ENCODE data around the gene MADD. TPM values are rescaled to one million over a fixed set of nuclear protein-coding genes. Genes with fewer than 3 reads are reported as not detected.

MADD gene
- total and polyA plus RNA-seq, 10 of the 15 experiments (the other 5 are each of a cell fraction or from before 2014, with no cell fraction given): 0.47 to 35.4 (median 17.6) TPM

GRCh38 chr11:47278058-47278457 lies 8.1 kb downstream of the MADD start:
- in situ Hi-C loops (cut with MboI) (no loop called here), intact Hi-C loops (cut with micrococcal nuclease; ENCODE audit: unreplicated experiment) (no loop called here)
- TF ChIP-seq FOXM1 (IDR thresholded peaks at IDR 0.05; ENCODE audit: low read depth, low read length) (no peak), CBFB (IDR thresholded peaks at IDR 0.05; ENCODE audit: low read depth) (no peak), RELA (IDR thresholded peaks at IDR 0.05; ENCODE audit: borderline replicate concordance, partially characterized antibody) (no peak), RB1 (IDR thresholded peaks at IDR 0.05; ENCODE audit: borderline replicate concordance) (no peak), SPI1 (IDR thresholded peaks at IDR 0.05; ENCODE audit: borderline replicate concordance, insufficient read depth, low read depth, low read length) (no peak), NFIC (IDR thresholded peaks at IDR 0.05; ENCODE audit: low read depth, low read length) (no peak), MEF2A (IDR thresholded peaks at IDR 0.05; ENCODE audit: insufficient read depth, low read depth, low read length) (no peak), RUNX3 (IDR thresholded peaks at IDR 0.05; ENCODE audit: low read length) (no peak), BRCA1 (IDR thresholded peaks at IDR 0.05; ENCODE audit: low read depth, low read length) (no peak), NFYA (IDR thresholded peaks at IDR 0.05; ENCODE audit: borderline replicate concordance, low read depth, low read length) (no peak)
- ChIA-PET POLR2A (no interaction called here), SMC1A (ENCODE audit: uncharacterized antibody, unreplicated experiment) (no interaction called here), CTCF (no interaction called here), RAD21 (ENCODE audit: unreplicated experiment) (no interaction called here)
- H3K9me3 ChIP-seq (replicated peaks; ENCODE audit: control insufficient read depth, insufficient read depth, low read length): no peaks in the 10 kb centered on the region
- DNase-seq (ENCODE audit: low read depth, low spot score): no peak
- BruUV-seq (replicated peaks): no TSS peak
- H3K4me1 ChIP-seq (ENCODE audit: control insufficient read depth, insufficient read depth, low read length): no peaks in the 10 kb centered on the region
- WGBS (ENCODE audit: insufficient coverage, insufficient replicate concordance, low lambda C conversion rate, missing lambda C conversion rate): 98% methylated on average over 3 of the region's 3 CpGs
- H3K9ac ChIP-seq (ENCODE audit: control insufficient read depth, insufficient read depth, low read length): no peak overlapping the region
- peaks cover 21 to 35% of the 10 kb centered on the region in 2 experiments for H3K36me3 ChIP-seq (ENCODE audit: control insufficient read depth in 2 of 2, insufficient read depth in 2 of 2, low read length in 1 of 2)
- no peak overlapping the region for H3K4me3 ChIP-seq
- no peaks in the 10 kb centered on the region for H4K20me1 ChIP-seq (ENCODE audit: control insufficient read depth, insufficient read depth)
- H2AFZ ChIP-seq (ENCODE audit: control insufficient read depth, low read depth, low read length): no peak overlapping the region
- H3K4me2 ChIP-seq (ENCODE audit: control insufficient read depth, insufficient read depth): no peak overlapping the region
- H3K27ac ChIP-seq (ENCODE audit: control insufficient read depth, insufficient read depth): no peak overlapping the region
- ATAC-seq: no peak
- H3K79me2 ChIP-seq (ENCODE audit: control insufficient read depth, insufficient read depth, low read length): peaks cover 7% of the 10 kb centered on the region
- no peaks in the 10 kb centered on the region for H3K27me3 ChIP-seq (replicated peaks in 1 of 2; ENCODE audit: control insufficient read depth in 2 of 2, insufficient read depth in 2 of 2, low read length in 1 of 2)
- no peak for FAIRE-seq

Data from GM12878 (cell line).